Adipose tissue (tissue), 3 donors: ENCODE results near the gene SLAIN2. TPM values are rescaled to one million over a fixed set of nuclear protein-coding genes. Genes with fewer than 3 reads are reported as not detected.
A peak's percentile ranks its signal among the peaks of the same experiment; 100 is the strongest.
"Not testable (repeated sequence)": the region's sequence is repeated elsewhere in the genome, so short reads cannot be mapped to it uniquely, and the experiment has no call there.

Source experiments
- H3K27ac ChIP-seq: one replicate; pipeline ENCODE4 v1.5.1; 2013; ENCODE audit warnings: low read depth, low read length
- WGBS, 3 donors: extraction: QIAGEN DNeasy Blood & Tissue Kit; methylation state at CpG; one replicate each; pipeline ENCODE4 v1.1.7; 2013; 5-methylcytosine and 5-hydroxymethylcytosine counted together
- polyA plus RNA-seq, 3 donors: library from polyadenylated mRNA; stranded (reverse); fragments of 200-250 nt; gene quantifications; one replicate each; pipeline ENCODE4 v1.2.3, GENCODE V29; 2013
- donor health status: healthy with polysubstance abuse.
- donor health status: Bipolar disorder and iron deficiency.
- donor health status: healthy.

SLAIN2 gene
- 10 to 100 TPM; 12.3 to 45.2 (median 30.4) TPM for polyA plus RNA-seq

- H3K27ac ChIP-seq, result peak within 1 kb of the TSS; percentile 84
- WGBS, 3 donors, result 0 to 1% (median 1%) methylated on average over 68 to 89 of the region's 89 CpGs
These were observed at the start of gene SLAIN2 for GRCh38 chr4:48340965-48341775. Gene SLAIN2 (plus strand): TSS chr4:48341529. CDS start chr4:48341740, 211 bp downstream.

GRCh38 chr4:48292218-48292790 lies 49.0 kb upstream of the SLAIN2 start:
- WGBS, 3 donors, result 91 to 95% (median 93%) methylated on average over 21 to 36 of the region's 40 CpGs
- not testable (repeated sequence) for H3K27ac ChIP-seq

DNA sequence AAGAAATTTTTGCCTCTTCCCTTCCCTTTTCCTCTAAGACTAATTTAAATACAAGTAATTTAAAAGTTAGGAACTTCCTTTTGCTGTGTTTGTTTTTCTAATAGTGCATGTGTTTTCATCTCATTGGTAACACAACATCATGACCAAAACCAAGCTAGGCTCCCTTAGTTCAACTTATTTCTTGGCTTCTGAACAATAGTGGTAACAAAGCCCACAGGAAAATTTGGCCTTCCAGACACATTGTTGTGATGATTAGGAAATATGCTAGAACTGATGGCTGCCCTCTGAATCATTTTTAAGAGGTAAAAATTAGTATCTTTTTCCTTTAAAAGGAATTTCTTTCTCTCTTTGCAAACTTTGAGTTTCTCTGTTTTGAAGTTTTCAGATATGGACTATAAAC lies 46.2 kb upstream of the SLAIN2 start:
- H3K27ac ChIP-seq, result no peak overlapping the region

DNA sequence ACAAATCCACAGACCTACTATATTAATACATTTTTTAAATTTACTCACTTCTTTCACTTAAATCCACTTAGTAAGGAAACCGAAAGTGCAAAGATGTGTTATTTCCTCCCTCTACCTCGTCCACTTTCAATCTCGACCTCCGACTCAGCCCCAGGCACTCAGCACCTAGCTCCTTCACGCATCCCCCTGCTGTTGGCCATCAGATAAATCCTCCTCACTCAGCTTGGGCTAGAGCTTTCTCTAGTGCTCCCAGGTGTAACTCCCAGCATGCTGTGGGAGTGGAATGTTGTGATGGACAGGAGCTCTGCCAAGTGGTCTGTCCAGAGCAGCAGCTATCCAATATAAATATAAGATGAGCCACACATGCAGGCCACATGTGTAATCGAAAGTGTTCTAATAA lies 45.0 kb upstream of the SLAIN2 start:
- H3K27ac ChIP-seq, result no peak overlapping the region
- 77 to 82% (median 80%) methylated on average over 6 of the region's 6 CpGs for WGBS, 3 donors

GRCh38 chr4:48297256-48297846 lies 44.0 kb upstream of the SLAIN2 start:
- 82 to 94% (median 87%) methylated on average over 2 of the region's 2 CpGs for WGBS, 3 donors
- no peak overlapping the region for H3K27ac ChIP-seq

DNA sequence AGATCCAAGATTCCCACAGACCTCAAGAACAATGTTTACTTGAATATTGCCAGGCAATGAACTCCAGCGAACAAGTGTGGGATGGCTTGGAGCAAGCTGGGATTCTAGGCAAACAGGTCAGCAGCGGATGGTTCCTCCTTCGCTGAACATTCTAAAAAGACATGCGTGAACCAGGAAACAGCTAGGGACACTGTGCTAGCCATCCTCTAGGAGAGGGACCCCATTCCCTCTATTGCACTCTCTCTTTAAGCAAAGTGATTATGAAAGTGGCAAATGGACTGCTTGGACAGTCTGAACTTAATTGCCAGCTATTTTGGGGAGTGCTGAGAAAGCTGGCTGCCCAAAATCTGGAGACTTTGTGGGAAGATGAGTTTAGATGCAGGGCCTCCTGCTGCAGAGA lies 41.8 kb upstream of the SLAIN2 start:
- no peak overlapping the region for H3K27ac ChIP-seq
- 89 to 92% (median 89%) methylated on average over 4 of the region's 4 CpGs for WGBS, 3 donors

- no peak overlapping the region for H3K27ac ChIP-seq
- 72 to 75% (median 73%) methylated on average over 2 of the region's 2 CpGs for WGBS, 3 donors
These were observed 41.3 kb upstream of the SLAIN2 start for GRCh38 chr4:48300004-48300403.

DNA sequence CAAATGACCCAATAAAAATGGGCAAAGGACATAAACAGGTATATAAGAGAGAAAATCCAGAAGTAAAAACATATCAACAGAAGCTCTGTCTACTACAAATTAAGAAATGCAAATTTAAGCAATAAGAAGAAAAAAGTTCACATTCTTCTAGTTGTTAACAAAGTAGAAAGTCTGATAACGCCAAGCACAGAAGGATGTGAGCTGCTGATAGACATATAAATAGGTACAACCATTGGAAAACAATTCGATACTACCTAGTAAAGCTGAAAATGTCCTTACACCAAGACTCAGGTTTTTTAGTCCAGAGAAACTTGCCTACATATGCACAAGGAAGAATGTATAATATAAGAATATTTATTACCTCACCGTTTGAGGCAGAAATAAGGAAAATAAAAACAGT lies 35.8 kb upstream of the SLAIN2 start:
- no peak overlapping the region for H3K27ac ChIP-seq
- WGBS, 3 donors, result 59 to 88% (median 83%) methylated on average over 3 of the region's 3 CpGs

- 82 to 89% (median 86%) methylated on average over 5 of the region's 5 CpGs for WGBS, 3 donors
- no peak overlapping the region for H3K27ac ChIP-seq
These were observed 33.8 kb upstream of the SLAIN2 start for GRCh38 chr4:48307528-48307927.

GRCh38 chr4:48308901-48309300 lies 32.4 kb upstream of the SLAIN2 start:
- 65 to 83% (median 76%) methylated on average over 2 of the region's 2 CpGs for WGBS, 3 donors

GRCh38 chr4:48311896-48312295 lies 29.4 kb upstream of the SLAIN2 start:
- no peak overlapping the region for H3K27ac ChIP-seq
- 82 to 90% (median 88%) methylated on average over 3 of the region's 3 CpGs for WGBS, 3 donors

More at GRCh38 chr4:48308901-48309300, 32.4 kb upstream of the SLAIN2 start:
- no peak overlapping the region for H3K27ac ChIP-seq

- H3K27ac ChIP-seq, result not testable (repeated sequence)
These were observed 26.6 kb upstream of the SLAIN2 start for GRCh38 chr4:48314746-48315145.

DNA sequence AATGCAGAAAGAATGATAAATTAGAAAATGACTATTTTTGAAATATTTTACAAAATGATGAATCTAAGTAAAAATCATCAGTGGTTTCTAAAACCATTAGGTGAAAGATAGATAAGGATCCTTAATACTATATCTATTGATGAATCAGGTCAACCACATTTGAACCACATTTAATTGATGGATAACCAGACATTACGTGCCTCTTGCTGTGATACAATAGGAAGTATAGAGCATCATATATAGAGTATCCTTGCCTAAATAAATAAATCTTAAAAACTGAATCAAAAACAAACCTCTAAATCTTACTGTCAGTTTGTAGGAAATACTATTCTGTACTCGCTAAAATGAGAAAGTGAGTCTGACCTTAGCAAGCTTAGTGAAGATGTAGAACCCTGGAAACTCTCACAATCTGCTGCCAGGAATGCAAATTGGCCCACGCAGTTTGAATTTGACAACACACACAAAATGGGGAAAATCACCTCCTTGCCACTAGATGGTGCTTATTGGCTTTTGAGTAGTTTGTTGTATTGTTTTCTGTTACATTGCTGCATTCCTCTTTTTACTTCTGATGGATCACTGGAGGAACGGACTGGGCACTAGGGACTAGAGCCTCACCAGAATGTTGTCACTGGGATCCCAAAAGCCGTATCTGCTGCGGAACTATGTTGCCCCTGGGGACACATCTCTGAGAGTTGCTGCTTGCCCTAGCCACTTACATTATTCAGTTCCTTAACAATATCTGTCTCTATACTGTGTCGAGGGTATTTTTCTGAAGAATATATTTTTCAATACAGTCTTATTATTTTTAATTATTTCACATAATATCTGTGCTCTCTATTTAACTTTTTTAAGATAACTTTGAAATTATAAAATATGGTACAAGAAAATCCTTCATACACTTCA lies 25.4 kb upstream of the SLAIN2 start:
- no peak overlapping the region for H3K27ac ChIP-seq
- 37 to 42% (median 37%) methylated on average over 7 of the region's 7 CpGs for WGBS, 3 donors

- WGBS, 3 donors, result 81 to 91% (median 86%) methylated on average over 2 of the region's 2 CpGs
- H3K27ac ChIP-seq, result no peak overlapping the region
These were observed 20.0 kb upstream of the SLAIN2 start for GRCh38 chr4:48321312-48321711.

- WGBS, 3 donors, result 80 to 95% (median 87%) methylated on average over 2 of the region's 2 CpGs
- no peak overlapping the region for H3K27ac ChIP-seq
These were observed 19.3 kb upstream of the SLAIN2 start for GRCh38 chr4:48322063-48322462.

DNA sequence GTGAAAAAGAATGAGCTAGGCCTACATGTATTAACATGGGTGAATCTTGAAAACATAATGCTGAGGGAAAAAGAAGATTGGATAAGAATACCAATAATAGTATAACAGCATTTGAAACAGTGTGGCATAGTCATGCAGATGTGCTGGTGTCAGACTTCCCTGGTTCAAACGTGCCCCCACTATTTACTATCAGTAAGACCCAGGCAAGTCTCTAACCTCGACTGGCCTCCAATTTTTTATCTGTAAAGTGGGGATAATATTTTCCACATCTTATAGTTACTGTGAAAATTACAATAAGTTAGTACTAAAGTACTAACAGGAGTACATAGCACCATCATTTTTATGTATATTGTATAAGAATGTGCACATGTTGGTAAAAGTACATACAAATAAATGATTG lies 17.0 kb upstream of the SLAIN2 start:
- WGBS, 3 donors, result 57 to 86% (median 64%) methylated on average over 2 of the region's 2 CpGs
- no peak overlapping the region for H3K27ac ChIP-seq

DNA sequence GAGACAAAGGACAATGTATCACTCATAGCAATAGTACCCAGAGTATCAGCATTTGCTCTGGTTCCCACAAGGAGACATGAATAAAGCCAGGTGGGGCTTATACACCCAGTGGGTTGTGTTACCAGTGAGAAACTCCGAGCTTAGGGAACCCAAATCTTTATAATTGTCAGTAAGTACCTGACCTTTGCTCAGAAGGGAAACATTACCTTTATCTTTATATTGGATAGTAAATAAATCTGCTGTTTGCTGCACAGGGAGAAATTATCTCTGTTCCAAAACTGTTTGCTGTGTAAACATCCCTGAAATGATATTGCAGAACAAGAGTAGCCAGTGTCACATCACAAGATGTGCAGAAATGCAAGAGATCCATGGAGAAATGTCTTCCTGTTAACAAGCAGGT lies 12.1 kb upstream of the SLAIN2 start:
- WGBS, 3 donors, result 22 to 76% (median 68%) methylated on average over 1 of the region's 1 CpG
- H3K27ac ChIP-seq, result no peak overlapping the region

- no peak overlapping the region for H3K27ac ChIP-seq
These were observed 11.4 kb upstream of the SLAIN2 start for GRCh38 chr4:48329976-48330375.
